CD4-positive, alpha-beta T cell (primary cell): ENCODE results near the gene VIT. TPM values are rescaled to one million over a fixed set of nuclear protein-coding genes. Genes with fewer than 3 reads are reported as not detected.

ENCODE experiments used
- ATAC-seq: fragments of 200-7000 bp; cut with Tn5 transposase; one replicate; pipeline ENCODE4 v1.10.0; 2022; ENCODE audit warnings: mild to moderate bottlenecking; ENCODE audit not compliant: poor library complexity
- CTCF ChIA-PET: fragments of 350-600 bp; sonication (Branson Sonifier 250); formaldehyde crosslinking; loops from one replicate; lab custom pipeline; 2021; ENCODE audit warnings: antibody characterized with exemption, inconsistent platforms; lab: Charles Lee
- POLR2A ChIA-PET: fragments of 350-600 bp; sonication (Branson Sonifier 250); formaldehyde crosslinking; loops from one replicate; lab custom pipeline; 2021; ENCODE audit warnings: antibody characterized with exemption, inconsistent platforms; lab: Charles Lee
- DNase-seq, 14 experiments: peaks; one replicate each; pipeline ENCODE4 v3.0.0-alpha.2; 2013 to 2020; ENCODE audit warnings: mixed read lengths in 2 of 14
- H3K27ac ChIP-seq, 2 donors: one replicate each; pipeline versions ENCODE4 v1.5.1 to v1.7.0; 2013; ENCODE audit warnings: low read length in 2 of 2, low read depth in 1 of 2, mild to moderate bottlenecking in 1 of 2
- H3K27me3 ChIP-seq, 2 experiments: 1 replicate in 1 of 2; 2 replicates in 1 of 2; pipeline versions ENCODE4 v1.6.1 to v1.7.0; 2013; ENCODE audit warnings: low read length in 2 of 2, control low read depth in 1 of 2, mild to moderate bottlenecking in 1 of 2, moderate library complexity in 1 of 2; ENCODE audit not compliant: insufficient read depth in 2 of 2, control insufficient read depth in 1 of 2
- H3K36me3 ChIP-seq: one replicate; pipeline ENCODE4 v1.6.1; 2013; ENCODE audit warnings: low read length, control low read depth; ENCODE audit not compliant: insufficient read depth
- H3K4me1 ChIP-seq: one replicate; pipeline ENCODE4 v1.6.1; 2013; ENCODE audit warnings: low read length, control low read depth; ENCODE audit not compliant: insufficient read depth
- H3K4me3 ChIP-seq: one replicate; pipeline ENCODE4 v1.5.1; 2013; ENCODE audit warnings: mild to moderate bottlenecking, low read length, moderate library complexity
- H3K9me3 ChIP-seq, 2 experiments: 1 replicate in 1 of 2; 2 replicates in 1 of 2; pipeline versions ENCODE4 v1.6.1 to v1.7.0; 2013; ENCODE audit warnings: low read length in 2 of 2, mild to moderate bottlenecking in 2 of 2, control low read depth in 1 of 2, moderate library complexity in 1 of 2; ENCODE audit not compliant: control insufficient read depth in 1 of 2, insufficient read depth in 1 of 2
- H3K27ac Mint-ChIP-seq: one replicate; pipeline ENCODE4 v1.8.0; 2020; ENCODE audit warnings: mixed read lengths
- H3K27me3 Mint-ChIP-seq: one replicate; pipeline ENCODE4 v1.8.0; 2021; ENCODE audit warnings: mixed read lengths
- H3K36me3 Mint-ChIP-seq: one replicate; pipeline ENCODE4 v1.8.0; 2021; ENCODE audit warnings: low read depth, mixed read lengths
- H3K4me1 Mint-ChIP-seq: one replicate; pipeline ENCODE4 v1.8.0; 2021; ENCODE audit warnings: low read depth, mixed read lengths
- H3K4me3 Mint-ChIP-seq: one replicate; pipeline ENCODE4 v1.8.0; 2020; ENCODE audit warnings: mild to moderate bottlenecking, mixed read lengths
- H3K9me3 Mint-ChIP-seq: one replicate; pipeline ENCODE4 v1.8.0; 2020; ENCODE audit warnings: mixed read lengths
- intact Hi-C, 2 experiments: fragments of 100-400 bp; cut with DNase I in 1 of 2; cut with micrococcal nuclease in 1 of 2; formaldehyde crosslinking; loops; one replicate each; pipeline versions ENCODE4 v1.15.1 to v1.9.0; 2023 to 2025; cut with DNase I, micrococcal nuclease
- total RNA-seq, 174 experiments: library from RNA in 2 of 174; stranded (reverse) in 2 of 174; gene quantifications; one replicate each; pipeline ENCODE4 v1.2.3 and lab custom pipeline; 2021 to 2026
- TF ChIP-seq, protein P1 (sequence below): fragments of 200-600 bp; IDR thresholded peaks from one replicate; pipeline ENCODE4 v1.8.0; 2022; ENCODE audit warnings: antibody characterized with exemption, mild to moderate bottlenecking

Gene VIT
- total RNA-seq, 2 experiments from 2014 or later, result not detected

DNA sequence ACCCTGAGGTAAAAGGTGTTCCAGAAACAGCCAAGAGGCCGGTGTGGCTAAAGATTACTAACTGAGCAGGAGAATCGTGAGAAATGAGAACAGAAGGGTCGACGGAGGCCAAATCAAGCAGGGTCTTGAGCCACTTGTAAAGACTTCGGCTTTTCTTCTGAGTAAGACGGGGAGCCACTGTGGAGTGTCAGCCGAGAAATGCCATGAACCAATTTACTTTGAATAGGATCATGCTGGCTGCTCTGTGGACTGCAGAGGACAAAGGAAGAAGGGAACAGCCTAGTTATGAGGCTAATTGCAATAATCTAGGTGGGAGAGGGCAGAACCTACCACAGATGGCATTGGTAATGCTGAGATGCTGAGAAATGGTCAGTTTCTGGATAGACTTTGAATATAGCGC lies 16.8 kb downstream of the VIT start:
- Histone ChIP-seq H3K4me3 (no peak overlapping the region), H3K4me1 (no peaks in the 10 kb centered on the region), H3K9me3 (peaks cover 0 to 11% of the 10 kb centered on the region in 2 experiments), H3K36me3 (no peaks in the 10 kb centered on the region), H3K27me3 (no peaks in the 10 kb centered on the region), H3K27ac (no peak overlapping the region)
- no peak for DNase-seq
- no peak for ATAC-seq
- no peaks in the 10 kb centered on the region for H3K36me3 Mint-ChIP-seq
- no peak overlapping the region for H3K4me3 Mint-ChIP-seq
- intact Hi-C loops, result no loop called here
- H3K9me3 Mint-ChIP-seq, result peaks cover 4% of the 10 kb centered on the region
- ChIA-PET POLR2A (no interaction called here), CTCF (no interaction called here)
- H3K27me3 Mint-ChIP-seq, result peaks cover 13% of the 10 kb centered on the region
- no peaks in the 10 kb centered on the region for H3K4me1 Mint-ChIP-seq
- no peak overlapping the region for H3K27ac Mint-ChIP-seq
- TF ChIP-seq, protein P1, sequence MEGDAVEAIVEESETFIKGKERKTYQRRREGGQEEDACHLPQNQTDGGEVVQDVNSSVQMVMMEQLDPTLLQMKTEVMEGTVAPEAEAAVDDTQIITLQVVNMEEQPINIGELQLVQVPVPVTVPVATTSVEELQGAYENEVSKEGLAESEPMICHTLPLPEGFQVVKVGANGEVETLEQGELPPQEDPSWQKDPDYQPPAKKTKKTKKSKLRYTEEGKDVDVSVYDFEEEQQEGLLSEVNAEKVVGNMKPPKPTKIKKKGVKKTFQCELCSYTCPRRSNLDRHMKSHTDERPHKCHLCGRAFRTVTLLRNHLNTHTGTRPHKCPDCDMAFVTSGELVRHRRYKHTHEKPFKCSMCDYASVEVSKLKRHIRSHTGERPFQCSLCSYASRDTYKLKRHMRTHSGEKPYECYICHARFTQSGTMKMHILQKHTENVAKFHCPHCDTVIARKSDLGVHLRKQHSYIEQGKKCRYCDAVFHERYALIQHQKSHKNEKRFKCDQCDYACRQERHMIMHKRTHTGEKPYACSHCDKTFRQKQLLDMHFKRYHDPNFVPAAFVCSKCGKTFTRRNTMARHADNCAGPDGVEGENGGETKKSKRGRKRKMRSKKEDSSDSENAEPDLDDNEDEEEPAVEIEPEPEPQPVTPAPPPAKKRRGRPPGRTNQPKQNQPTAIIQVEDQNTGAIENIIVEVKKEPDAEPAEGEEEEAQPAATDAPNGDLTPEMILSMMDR, result no peak

GRCh38 chr2:36716111-36716510 lies 19.6 kb downstream of the VIT start:
- Mint-ChIP-seq H3K36me3 (no peaks in the 10 kb centered on the region), H3K4me1 (no peaks in the 10 kb centered on the region), H3K9me3 (peaks cover 1% of the 10 kb centered on the region), H3K27me3 (peaks cover 9% of the 10 kb centered on the region), H3K4me3 (no peak overlapping the region), H3K27ac (no peak overlapping the region)
- H3K9me3 ChIP-seq, result peaks cover 0 to 4% of the 10 kb centered on the region in 2 experiments
- no peak overlapping the region for H3K27ac ChIP-seq
- ChIA-PET CTCF (no interaction called here), POLR2A (no interaction called here)
- ATAC-seq (no peak), DNase-seq (no peak)
- intact Hi-C loops, result no loop called here
- no peaks in the 10 kb centered on the region for H3K4me1 ChIP-seq
- no peaks in the 10 kb centered on the region for H3K27me3 ChIP-seq
- TF ChIP-seq, protein P1, result no peak
- H3K36me3 ChIP-seq, result no peaks in the 10 kb centered on the region
- no peak overlapping the region for H3K4me3 ChIP-seq

- DNase-seq, result no peak
- H3K9me3 ChIP-seq, result no peaks in the 10 kb centered on the region
- H3K9me3 Mint-ChIP-seq, result no peaks in the 10 kb centered on the region
- H3K4me3 ChIP-seq, result no peak overlapping the region
- H3K4me1 ChIP-seq, result no peaks in the 10 kb centered on the region
- H3K27ac Mint-ChIP-seq, result no peak overlapping the region
- peaks cover 8% of the 10 kb centered on the region for H3K27me3 Mint-ChIP-seq
- no peak overlapping the region for H3K27ac ChIP-seq
- H3K27me3 ChIP-seq, result no peaks in the 10 kb centered on the region
- ATAC-seq, result no peak
- H3K4me3 Mint-ChIP-seq, result no peak overlapping the region
- CTCF ChIA-PET, result no interaction called here
- H3K36me3 ChIP-seq, result no peaks in the 10 kb centered on the region
- intact Hi-C loops, result no loop called here
- TF ChIP-seq, protein P1, result no peak
- H3K4me1 Mint-ChIP-seq, result no peaks in the 10 kb centered on the region
- no peaks in the 10 kb centered on the region for H3K36me3 Mint-ChIP-seq
- POLR2A ChIA-PET, result no interaction called here
Observed at GRCh38 chr2:36717603-36718266, 21.2 kb downstream of the VIT start.
